AML-193 (cell line): ENCODE data around the gene PPFIA2.
A peak's percentile ranks its signal among the peaks of the same experiment; 100 is the strongest.

Source experiments
- DNase-seq, 2 experiments: peaks; one replicate each; lab custom pipeline; 2025; lab: John Stamatoyannopoulos, UW

PPFIA2 gene

GRCh38 chr12:81347404-81347803, 411.7 kb downstream of the PPFIA2 start:
- DNase-seq = no peak

GRCh38 chr12:81340910-81341309, 418.2 kb downstream of the PPFIA2 start:
- no peak for DNase-seq

- no peak for DNase-seq
Measured at GRCh38 chr12:81339071-81339470, 420.1 kb downstream of the PPFIA2 start.

- no peak for DNase-seq
Measured at GRCh38 chr12:81337886-81338285, 421.3 kb downstream of the PPFIA2 start.

- no peak for DNase-seq
Measured at GRCh38 chr12:81333812-81334211, 425.3 kb downstream of the PPFIA2 start.

GRCh38 chr12:81332054-81332453, 427.1 kb downstream of the PPFIA2 start:
- no peak for DNase-seq

- no peak for DNase-seq
Measured at GRCh38 chr12:81330480-81330879, 428.7 kb downstream of the PPFIA2 start.

- peak; percentile 3 to 5 for DNase-seq
Measured at GRCh38 chr12:81329085-81329484, 430.1 kb downstream of the PPFIA2 start.

GRCh38 chr12:81327425-81327824, 431.7 kb downstream of the PPFIA2 start:
- DNase-seq = no peak

GRCh38 chr12:81325086-81325485, 434.1 kb downstream of the PPFIA2 start:
- no peak for DNase-seq

- DNase-seq = no peak
Measured at GRCh38 chr12:81314903-81315531, 444.1 kb downstream of the PPFIA2 start.

GRCh38 chr12:81303935-81304334, 455.2 kb downstream of the PPFIA2 start:
- no peak for DNase-seq

GRCh38 chr12:81300454-81300853, 458.7 kb downstream of the PPFIA2 start:
- no peak for DNase-seq

- no peak for DNase-seq
Measured at GRCh38 chr12:81297601-81298000, 461.5 kb downstream of the PPFIA2 start.

- DNase-seq = no peak
Measured at GRCh38 chr12:81296556-81297305, 462.4 kb downstream of the PPFIA2 start.

GRCh38 chr12:81295251-81295650, 463.9 kb downstream of the PPFIA2 start:
- DNase-seq = no peak

- no peak for DNase-seq
Measured at GRCh38 chr12:81294325-81295190, 464.6 kb downstream of the PPFIA2 start.

GRCh38 chr12:81288651-81289050, 470.5 kb downstream of the PPFIA2 start:
- DNase-seq = no peak

- DNase-seq = no peak
Measured at GRCh38 chr12:81284137-81284536, 475.0 kb downstream of the PPFIA2 start.

- DNase-seq = no peak
Measured at GRCh38 chr12:81274637-81275529, 484.3 kb downstream of the PPFIA2 start.

- DNase-seq = no peak
Measured at GRCh38 chr12:81270385-81270784, 488.8 kb downstream of the PPFIA2 start.

GRCh38 chr12:81263072-81263471, 496.1 kb downstream of the PPFIA2 start:
- no peak for DNase-seq
